OCI-LY1 (cell line): ENCODE results near the gene CASTOR2.

Experiments
- H2AFZ ChIP-seq: fragments of 200-600 bp; sonication (generic), shearing (Covaris generic); 2 replicates; pipeline ENCODE4 v1.6.0; 2014; ENCODE audit warnings: antibody characterized with exemption, mild to moderate bottlenecking, low read length
- H3F3A ChIP-seq: fragments of 200-600 bp; sonication (generic), shearing (Covaris generic); 2 replicates; pipeline ENCODE4 v1.6.0; 2014; ENCODE audit warnings: mild to moderate bottlenecking, antibody characterized with exemption, low read length, moderate library complexity; ENCODE audit not compliant: insufficient read depth
- H3K27ac ChIP-seq: fragments of 200-600 bp; sonication (generic); 2 replicates; pipeline ENCODE4 v1.5.1; 2014; ENCODE audit warnings: low read length, mixed run types, mild to moderate bottlenecking, low read depth; ENCODE audit not compliant: poor library complexity, severe bottlenecking
- H3K27me3 ChIP-seq: fragments of 200-600 bp; sonication (generic); 2 replicates; pipeline ENCODE4 v1.6.0; 2014; ENCODE audit warnings: antibody characterized with exemption, mild to moderate bottlenecking, low read length, moderate library complexity; ENCODE audit not compliant: insufficient read depth
- H3K36me3 ChIP-seq: fragments of 200-600 bp; sonication (generic); 2 replicates; pipeline ENCODE4 v1.6.1; 2014; ENCODE audit warnings: mild to moderate bottlenecking, antibody characterized with exemption, low read length, moderate library complexity, mixed read lengths; ENCODE audit not compliant: insufficient read depth
- H3K4me1 ChIP-seq: fragments of 200-600 bp; sonication (generic); 2 replicates; pipeline ENCODE4 v1.5.1; 2014; ENCODE audit warnings: mild to moderate bottlenecking, low read length, moderate library complexity; ENCODE audit not compliant: insufficient read depth, severe bottlenecking
- H3K4me2 ChIP-seq: fragments of 200-600 bp; sonication (generic), shearing (Covaris generic); 2 replicates; pipeline ENCODE4 v1.6.1; 2014; ENCODE audit warnings: low read length
- H3K4me3 ChIP-seq: fragments of 200-600 bp; sonication (generic); 2 replicates; pipeline ENCODE4 v1.5.1; 2014; ENCODE audit warnings: low read length, low read depth, mild to moderate bottlenecking, mixed read lengths; ENCODE audit not compliant: poor library complexity, severe bottlenecking
- H3K79me2 ChIP-seq: fragments of 200-600 bp; shearing (Covaris generic); 2 replicates; pipeline ENCODE4 v1.6.1; 2016; ENCODE audit warnings: mixed run types, low read length, mixed read lengths; ENCODE audit not compliant: insufficient read depth
- H3K9ac ChIP-seq: fragments of 200-600 bp; sonication (generic), shearing (Covaris generic); 2 replicates; pipeline ENCODE4 v1.6.1; 2014; ENCODE audit warnings: mild to moderate bottlenecking, low read length, mixed read lengths
- H3K9me2 ChIP-seq: fragments of 200-600 bp; sonication (generic), shearing (Covaris generic); 2 replicates; pipeline ENCODE4 v1.6.1; 2014; ENCODE audit warnings: low read depth, mild to moderate bottlenecking, low read length, mixed read lengths
- H3K9me3 ChIP-seq: fragments of 200-600 bp; shearing (Covaris generic); 2 replicates; pipeline ENCODE4 v1.6.1; 2014; ENCODE audit warnings: low read length, mixed read lengths
- H4K20me1 ChIP-seq: fragments of 200-600 bp; sonication (generic), shearing (Covaris generic); 2 replicates; pipeline ENCODE4 v1.6.0; 2016; ENCODE audit warnings: mild to moderate bottlenecking, low read length; ENCODE audit not compliant: insufficient read depth
- CTCF ChIP-seq: fragments of 200-600 bp; sonication (generic), shearing (Covaris generic); IDR thresholded peaks from 2 replicates; pipeline ENCODE4 v1.5.1; 2017; ENCODE audit warnings: mild to moderate bottlenecking, antibody characterized with exemption, low read length, moderate library complexity, mixed read lengths
- EZH2 ChIP-seq: fragments of 200-600 bp; sonication (generic), shearing (Covaris generic); IDR thresholded peaks from 2 replicates; pipeline ENCODE4 v1.8.0; 2017; ENCODE audit warnings: borderline replicate concordance, mixed run types, mild to moderate bottlenecking, antibody characterized with exemption, low read length, moderate library complexity, mixed read lengths

Gene CASTOR2

GRCh38 chr7:75018570-75019364 lies 54.3 kb downstream of the CASTOR2 start:
- no peak overlapping the region for H3K4me3 ChIP-seq
- no peaks in the 10 kb centered on the region for H4K20me1 ChIP-seq
- TF ChIP-seq CTCF (no peak), EZH2 (no peak)
- no peak overlapping the region for H2AFZ ChIP-seq
- no peaks in the 10 kb centered on the region for H3K9me2 ChIP-seq
- H3K27ac ChIP-seq, result no peak overlapping the region
- H3F3A ChIP-seq, result no peaks in the 10 kb centered on the region
- no peaks in the 10 kb centered on the region for H3K9me3 ChIP-seq
- no peaks in the 10 kb centered on the region for H3K27me3 ChIP-seq
- H3K4me1 ChIP-seq, result no peaks in the 10 kb centered on the region
- H3K36me3 ChIP-seq, result no peaks in the 10 kb centered on the region; the same call in 1 of the 2 replicates
- no peak overlapping the region for H3K4me2 ChIP-seq
- H3K9ac ChIP-seq, result no peak overlapping the region
- no peaks in the 10 kb centered on the region for H3K79me2 ChIP-seq

GRCh38 chr7:75019800-75020199 lies 55.3 kb downstream of the CASTOR2 start:
- no peaks in the 10 kb centered on the region for H3F3A ChIP-seq
- H3K4me2 ChIP-seq, result no peak overlapping the region
- no peak overlapping the region for H3K27ac ChIP-seq
- no peaks in the 10 kb centered on the region for H3K9me2 ChIP-seq
- no peak overlapping the region for H2AFZ ChIP-seq
- H3K4me1 ChIP-seq, result no peaks in the 10 kb centered on the region
- TF ChIP-seq EZH2 (no peak), CTCF (no peak)
- H3K36me3 ChIP-seq, result no peaks in the 10 kb centered on the region; the same call in none of the 2 replicates
- no peaks in the 10 kb centered on the region for H3K9me3 ChIP-seq
- no peaks in the 10 kb centered on the region for H3K27me3 ChIP-seq
- no peaks in the 10 kb centered on the region for H3K79me2 ChIP-seq
- no peak overlapping the region for H3K4me3 ChIP-seq
- no peak overlapping the region for H3K9ac ChIP-seq
- H4K20me1 ChIP-seq, result no peaks in the 10 kb centered on the region

GRCh38 chr7:75024922-75025321 lies 60.4 kb downstream of the CASTOR2 start:
- H3K27ac ChIP-seq, result no peak overlapping the region
- no peak overlapping the region for H3K9ac ChIP-seq
- H3F3A ChIP-seq, result no peaks in the 10 kb centered on the region
- H4K20me1 ChIP-seq, result no peaks in the 10 kb centered on the region
- no peaks in the 10 kb centered on the region for H3K79me2 ChIP-seq
- no peaks in the 10 kb centered on the region for H3K9me3 ChIP-seq
- no peaks in the 10 kb centered on the region; the same call in 1 of the 2 replicates for H3K36me3 ChIP-seq
- no peak for TF ChIP-seq CTCF
- TF ChIP-seq EZH2, result no peak
- no peak overlapping the region for H2AFZ ChIP-seq
- no peaks in the 10 kb centered on the region for H3K4me1 ChIP-seq
- H3K27me3 ChIP-seq, result no peaks in the 10 kb centered on the region
- no peak overlapping the region for H3K4me2 ChIP-seq
- no peak overlapping the region for H3K4me3 ChIP-seq
- no peaks in the 10 kb centered on the region for H3K9me2 ChIP-seq
